Prostate gland (tissue), 2 donors: ENCODE measurements around the gene TUFM. TPM values are rescaled to one million over a fixed set of nuclear protein-coding genes. Genes with fewer than 3 reads are reported as not detected.
"Not testable (repeated sequence)": the region's sequence is repeated elsewhere in the genome, so short reads cannot be mapped to it uniquely, and the experiment has no call there.

Experiments
- DNase-seq: peaks from one replicate; pipeline ENCODE4 v3.0.0-alpha.2; 2019; ENCODE audit warnings: low spot score
- H3K27ac ChIP-seq, 2 donors: fragments of 200-600 bp; sonication (generic); 2 replicates each; pipeline ENCODE4 v1.5.1; 2017 to 2019
- H3K27me3 ChIP-seq: fragments of 200-600 bp; sonication (generic); replicated peaks from 2 replicates; pipeline ENCODE4 v1.5.1; 2019; ENCODE audit not compliant: insufficient read depth
- H3K36me3 ChIP-seq, 2 donors: fragments of 200-600 bp; sonication (generic); 1 replicate in 1 of 2; 2 replicates in 1 of 2; pipeline versions ENCODE4 v1.5.1 to v1.8.1; 2017 to 2019
- H3K4me1 ChIP-seq: fragments of 200-600 bp; sonication (generic); replicated peaks from 2 replicates; pipeline ENCODE4 v1.5.1; 2019
- H3K4me3 ChIP-seq, 2 donors: fragments of 200-600 bp; sonication (generic); 2 replicates each; pipeline ENCODE4 v1.5.1; 2017 to 2019
- H3K9me3 ChIP-seq: fragments of 200-600 bp; sonication (generic); 2 replicates; pipeline ENCODE4 v1.5.1; 2017
- WGBS: methylation state at CpG from one replicate; pipeline ENCODE4 v1.1.5; 2018; 5-methylcytosine and 5-hydroxymethylcytosine counted together
- intact Hi-C: fragments of 100-400 bp; cut with DNase I; formaldehyde crosslinking; loops from one replicate; pipeline ENCODE4 v1.14.2; 2022
- microRNA-seq: library from miRNA; unstranded; fragments of <30 nt; microRNA quantifications from one replicate; pipeline ENCODE4, GENCODE V29; 2016
- small RNA-seq, 2 donors: library from RNA; depleted of rRNA; stranded (forward); fragments of <200 nt; gene quantifications; one replicate each; pipeline ENCODE3, GENCODE V24; 2016
- total RNA-seq, 2 donors: library from RNA; depleted of rRNA; stranded (reverse); fragments of >200 nt; gene quantifications; one replicate each; pipeline ENCODE4 v1.1.0, GENCODE V29; 2016
- TF ChIP-seq, protein P1 (sequence below), 4 experiments: fragments of 200-600 bp in 2 of 4; fragments of 450-650 bp in 2 of 4; sonication (generic) in 2 of 4; IDR thresholded peaks; 1 replicate in 3 of 4; 2 replicates in 1 of 4; pipeline ENCODE4 v1.5.1; 2016 to 2019; ENCODE audit warnings: antibody characterized with exemption in 4 of 4, mild to moderate bottlenecking in 2 of 4, moderate library complexity in 2 of 4

The TUFM gene
- total RNA-seq, 2 donors from 2014 or later = 114 to 151 TPM

- H3K27me3 ChIP-seq, intact Hi-C loops, H3K4me1 ChIP-seq, H3K9me3 ChIP-seq, H3K27ac ChIP-seq, H3K4me3 ChIP-seq, H3K36me3 ChIP-seq: not testable (repeated sequence)
- TF ChIP-seq, protein P1, sequence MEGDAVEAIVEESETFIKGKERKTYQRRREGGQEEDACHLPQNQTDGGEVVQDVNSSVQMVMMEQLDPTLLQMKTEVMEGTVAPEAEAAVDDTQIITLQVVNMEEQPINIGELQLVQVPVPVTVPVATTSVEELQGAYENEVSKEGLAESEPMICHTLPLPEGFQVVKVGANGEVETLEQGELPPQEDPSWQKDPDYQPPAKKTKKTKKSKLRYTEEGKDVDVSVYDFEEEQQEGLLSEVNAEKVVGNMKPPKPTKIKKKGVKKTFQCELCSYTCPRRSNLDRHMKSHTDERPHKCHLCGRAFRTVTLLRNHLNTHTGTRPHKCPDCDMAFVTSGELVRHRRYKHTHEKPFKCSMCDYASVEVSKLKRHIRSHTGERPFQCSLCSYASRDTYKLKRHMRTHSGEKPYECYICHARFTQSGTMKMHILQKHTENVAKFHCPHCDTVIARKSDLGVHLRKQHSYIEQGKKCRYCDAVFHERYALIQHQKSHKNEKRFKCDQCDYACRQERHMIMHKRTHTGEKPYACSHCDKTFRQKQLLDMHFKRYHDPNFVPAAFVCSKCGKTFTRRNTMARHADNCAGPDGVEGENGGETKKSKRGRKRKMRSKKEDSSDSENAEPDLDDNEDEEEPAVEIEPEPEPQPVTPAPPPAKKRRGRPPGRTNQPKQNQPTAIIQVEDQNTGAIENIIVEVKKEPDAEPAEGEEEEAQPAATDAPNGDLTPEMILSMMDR (IDR thresholded peaks at IDR 0.05) = peak in 3 of 4 experiments; percentile 25 to 56 (median 35)
- peak; percentile 79 for DNase-seq
- 44% methylated on average over 8 of the region's 13 CpGs for WGBS
Measured at GRCh38 chr16:28802235-28803019, 43.7 kb downstream of the TUFM start.

Small RNA genes within 50 kb of the gene (microRNA-seq; reads per million reads assigned to microRNA genes)
- not detected for gene MIR4721

Small RNA genes within 50 kb of the gene (small RNA-seq; reads per million reads assigned to genes)
- gene RF00416 = 0 reads per million in 2 donors

Other genes starting within 250 kb of the TUFM start
- gene SULT1A2, start 249.3 kb downstream of the TUFM start, total RNA-seq = 1 to 10 TPM in 1 of 2 donors, under 1 TPM in 1; 0.96 to 3.1 TPM
- gene SULT1A1, start 236.3 kb downstream of the TUFM start, total RNA-seq = 10 to 100 TPM; 17.6 to 21.5 TPM
- gene NPIPB8, start 208.3 kb downstream of the TUFM start, total RNA-seq = 1 to 10 TPM in 1 of 2 donors, not detected in 1; 6.0 TPM
- gene EIF3C, start 134.9 kb downstream of the TUFM start, total RNA-seq = 100 to 1,000 TPM; 186 to 373 TPM
- 1 to 10 TPM in 1 of 2 donors, not detected in 1; 6.2 TPM for gene NPIPB9, start 94.6 kb downstream of the TUFM start, total RNA-seq
- 100 to 1,000 TPM in 1 of 2 donors, 10 to 100 TPM in 1; 83.4 to 151 TPM for gene ATXN2L, start 23.3 kb downstream of the TUFM start, total RNA-seq
- gene SH2B1, start 17.5 kb upstream of the TUFM start, total RNA-seq = 10 to 100 TPM; 51.6 to 84.2 TPM
- gene ATP2A1, start 32.1 kb upstream of the TUFM start, total RNA-seq = 1 to 10 TPM; 1.5 to 3.1 TPM
- 100 to 1,000 TPM; 128 to 139 TPM for gene RABEP2, start 78.9 kb upstream of the TUFM start, total RNA-seq
- under 1 TPM; 0.46 to 0.51 TPM for gene CD19, start 85.6 kb upstream of the TUFM start, total RNA-seq
- 10 to 100 TPM; 18.8 to 47.3 TPM for gene NFATC2IP, start 104.6 kb upstream of the TUFM start, total RNA-seq
- 10 to 100 TPM; 14.8 to 57.4 TPM for gene SPNS1, start 128.4 kb upstream of the TUFM start, total RNA-seq
- 1 to 10 TPM; 4.7 to 5.7 TPM for gene LAT, start 138.7 kb upstream of the TUFM start, total RNA-seq